Osteocyte (in vitro differentiated cells): ENCODE data around the gene RHEX. TPM values are rescaled to one million over a fixed set of nuclear protein-coding genes. Genes with fewer than 3 reads are reported as not detected.
A peak's percentile ranks its signal among the peaks of the same experiment; 100 is the strongest.

Experiments used
- DNase-seq: peaks from one replicate; pipeline ENCODE4 v3.0.0; 2021; ENCODE audit warnings: mixed read lengths; ENCODE audit not compliant: unreplicated experiment; ENCODE audit errors: extremely low spot score
- H3K27ac Mint-ChIP-seq: one replicate; pipeline ENCODE4 v1.8.0; 2021; ENCODE audit warnings: mild to moderate bottlenecking, mixed read lengths; ENCODE audit not compliant: unreplicated experiment
- H3K27me3 Mint-ChIP-seq: one replicate; pipeline ENCODE4 v1.8.0; 2021; ENCODE audit warnings: mixed read lengths; ENCODE audit not compliant: unreplicated experiment
- H3K36me3 Mint-ChIP-seq: one replicate; pipeline ENCODE4 v1.8.0; 2021; ENCODE audit warnings: mixed read lengths; ENCODE audit not compliant: unreplicated experiment
- H3K4me1 Mint-ChIP-seq: one replicate; pipeline ENCODE4 v1.8.0; 2021; ENCODE audit warnings: mixed read lengths; ENCODE audit not compliant: unreplicated experiment
- H3K4me3 Mint-ChIP-seq: one replicate; pipeline ENCODE4 v1.8.0; 2021; ENCODE audit warnings: mild to moderate bottlenecking, moderate library complexity, mixed read lengths; ENCODE audit not compliant: unreplicated experiment
- H3K9me3 Mint-ChIP-seq: one replicate; pipeline ENCODE4 v1.8.0; 2021; ENCODE audit warnings: mixed read lengths; ENCODE audit not compliant: unreplicated experiment
- total RNA-seq: library from RNA; stranded (reverse); gene quantifications from 2 replicates; pipeline ENCODE4 v1.2.1, GENCODE V29; 2021
- TF ChIP-seq, protein P1 (sequence below): fragments of 200-600 bp; sonication (generic); IDR thresholded peaks from 2 replicates; pipeline ENCODE4 v1.5.0; 2021; ENCODE audit warnings: antibody characterized with exemption, mild to moderate bottlenecking, moderate library complexity

RHEX gene
- total RNA-seq, 1 donor from 2014 or later, result not detected

DNA sequence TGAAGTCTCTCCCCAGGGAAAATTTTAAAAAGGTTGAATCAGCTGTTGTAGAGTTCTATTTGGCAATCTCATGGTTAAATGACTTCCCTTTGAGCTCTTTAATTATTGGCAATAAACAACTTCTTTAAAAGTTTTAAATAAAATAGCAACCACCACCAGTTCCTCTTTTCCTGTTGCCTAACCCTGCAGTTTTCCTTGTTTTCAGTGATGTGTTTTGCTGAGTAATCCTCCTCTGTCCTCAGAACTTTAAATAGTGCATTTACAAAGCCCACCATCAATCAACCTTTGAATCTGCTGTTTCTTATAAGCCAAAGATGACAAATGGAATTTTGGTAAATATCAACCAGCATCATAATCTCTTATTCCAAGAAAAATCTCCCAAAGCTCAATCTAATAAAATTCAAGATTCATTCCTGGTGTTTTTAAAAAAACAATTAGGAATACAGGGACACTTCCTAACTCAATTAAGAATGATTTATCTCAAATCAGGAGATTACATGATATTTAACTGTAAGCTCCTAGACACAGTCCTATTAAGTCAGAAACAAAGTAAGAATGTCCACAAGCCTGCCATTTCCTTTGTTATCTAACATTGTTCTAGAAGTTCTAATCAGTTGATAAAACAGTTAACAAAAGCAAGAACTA is 49.4 kb downstream of the RHEX start:
- H3K4me3 Mint-ChIP-seq, result no peak overlapping the region
- no peaks in the 10 kb centered on the region for H3K36me3 Mint-ChIP-seq
- peaks cover 51% of the 10 kb centered on the region for H3K27me3 Mint-ChIP-seq
- H3K27ac Mint-ChIP-seq, result no peak overlapping the region
- no peaks in the 10 kb centered on the region for H3K4me1 Mint-ChIP-seq
- no peak for DNase-seq
- TF ChIP-seq, protein P1, sequence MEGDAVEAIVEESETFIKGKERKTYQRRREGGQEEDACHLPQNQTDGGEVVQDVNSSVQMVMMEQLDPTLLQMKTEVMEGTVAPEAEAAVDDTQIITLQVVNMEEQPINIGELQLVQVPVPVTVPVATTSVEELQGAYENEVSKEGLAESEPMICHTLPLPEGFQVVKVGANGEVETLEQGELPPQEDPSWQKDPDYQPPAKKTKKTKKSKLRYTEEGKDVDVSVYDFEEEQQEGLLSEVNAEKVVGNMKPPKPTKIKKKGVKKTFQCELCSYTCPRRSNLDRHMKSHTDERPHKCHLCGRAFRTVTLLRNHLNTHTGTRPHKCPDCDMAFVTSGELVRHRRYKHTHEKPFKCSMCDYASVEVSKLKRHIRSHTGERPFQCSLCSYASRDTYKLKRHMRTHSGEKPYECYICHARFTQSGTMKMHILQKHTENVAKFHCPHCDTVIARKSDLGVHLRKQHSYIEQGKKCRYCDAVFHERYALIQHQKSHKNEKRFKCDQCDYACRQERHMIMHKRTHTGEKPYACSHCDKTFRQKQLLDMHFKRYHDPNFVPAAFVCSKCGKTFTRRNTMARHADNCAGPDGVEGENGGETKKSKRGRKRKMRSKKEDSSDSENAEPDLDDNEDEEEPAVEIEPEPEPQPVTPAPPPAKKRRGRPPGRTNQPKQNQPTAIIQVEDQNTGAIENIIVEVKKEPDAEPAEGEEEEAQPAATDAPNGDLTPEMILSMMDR, result no peak
- no peaks in the 10 kb centered on the region for H3K9me3 Mint-ChIP-seq

- no peak for DNase-seq
- Mint-ChIP-seq H3K27ac (no peak overlapping the region), H3K4me3 (no peak overlapping the region), H3K9me3 (no peaks in the 10 kb centered on the region), H3K27me3 (peaks cover 48% of the 10 kb centered on the region), H3K4me1 (no peaks in the 10 kb centered on the region), H3K36me3 (no peaks in the 10 kb centered on the region)
- TF ChIP-seq, protein P1, result no peak
These were observed 51.0 kb downstream of the RHEX start for GRCh38 chr1:206103979-206104378.

GRCh38 chr1:206105464-206105995 is 52.6 kb downstream of the RHEX start:
- H3K4me1 Mint-ChIP-seq, result no peaks in the 10 kb centered on the region
- H3K9me3 Mint-ChIP-seq, result no peaks in the 10 kb centered on the region
- H3K36me3 Mint-ChIP-seq, result no peaks in the 10 kb centered on the region
- peaks cover 41% of the 10 kb centered on the region for H3K27me3 Mint-ChIP-seq
- H3K27ac Mint-ChIP-seq, result no peak overlapping the region
- DNase-seq, result no peak
- TF ChIP-seq, protein P1, result no peak
- no peak overlapping the region for H3K4me3 Mint-ChIP-seq

DNA sequence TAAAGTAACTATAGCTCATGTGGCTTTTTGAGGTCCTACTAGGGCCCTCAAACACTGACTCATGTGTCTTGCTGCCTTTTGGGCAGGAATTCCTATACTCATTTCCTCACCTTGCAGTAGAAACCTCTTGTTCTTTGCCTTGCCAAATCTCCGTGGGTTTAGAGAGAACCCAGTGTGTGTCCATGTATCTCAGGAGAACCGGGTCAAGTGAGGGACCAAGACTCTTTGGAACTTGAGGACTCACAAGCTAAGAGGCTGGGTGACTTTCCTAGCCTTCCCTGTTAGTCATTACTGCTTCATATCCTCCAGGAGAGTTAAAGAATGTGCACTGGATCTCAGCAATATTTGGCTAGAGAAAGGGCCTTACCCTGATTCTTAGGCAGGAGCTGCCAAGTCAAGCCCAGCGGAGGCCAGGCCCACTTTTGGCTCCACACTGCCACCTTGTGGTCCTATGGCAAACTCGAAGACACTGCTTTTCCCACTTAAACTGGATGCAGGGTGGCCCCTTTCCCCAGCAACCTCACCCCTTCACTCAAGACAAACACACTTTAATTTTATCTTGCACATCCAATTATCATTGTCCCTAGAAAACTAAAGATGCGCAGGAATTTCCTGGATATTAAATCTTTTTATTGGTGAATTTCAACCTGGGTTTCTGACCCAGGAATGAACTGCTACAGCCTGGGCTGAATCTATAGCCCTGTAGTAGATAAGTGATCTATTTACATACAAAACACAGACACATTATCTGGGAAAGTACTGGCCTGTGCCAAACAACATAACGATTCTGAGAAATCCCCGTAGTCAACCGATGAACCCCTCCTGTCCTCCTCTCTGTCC is 53.6 kb downstream of the RHEX start:
- no peaks in the 10 kb centered on the region for H3K36me3 Mint-ChIP-seq
- peak; percentile 92 for DNase-seq
- TF ChIP-seq, protein P1, result peak; percentile 91
- H3K27me3 Mint-ChIP-seq, result peaks cover 33% of the 10 kb centered on the region
- no peaks in the 10 kb centered on the region for H3K4me1 Mint-ChIP-seq
- no peak overlapping the region for H3K27ac Mint-ChIP-seq
- no peaks in the 10 kb centered on the region for H3K9me3 Mint-ChIP-seq
- no peak overlapping the region for H3K4me3 Mint-ChIP-seq

DNA sequence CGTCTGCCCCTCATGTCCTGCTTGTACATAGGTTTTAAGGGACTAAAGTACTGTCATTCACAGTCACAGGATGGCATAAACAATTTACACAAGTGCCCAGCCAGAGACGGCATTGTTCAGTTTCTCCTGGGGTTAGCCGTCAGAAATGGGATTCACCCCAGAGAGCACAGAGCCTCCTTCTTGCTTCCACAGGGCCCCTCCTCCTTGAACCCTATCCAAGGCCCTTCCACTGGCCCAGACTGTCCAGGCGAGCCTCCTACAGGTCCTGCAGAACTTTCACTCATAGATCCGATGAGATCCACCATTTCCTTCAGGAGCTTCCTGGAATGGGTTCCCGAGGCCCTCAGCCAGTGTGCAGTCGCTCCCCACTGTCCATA is 54.2 kb downstream of the RHEX start:
- Mint-ChIP-seq H3K9me3 (no peaks in the 10 kb centered on the region), H3K27me3 (peaks cover 27% of the 10 kb centered on the region), H3K27ac (no peak overlapping the region), H3K4me1 (no peaks in the 10 kb centered on the region), H3K4me3 (no peak overlapping the region), H3K36me3 (no peaks in the 10 kb centered on the region)
- TF ChIP-seq, protein P1, result no peak
- DNase-seq, result peak; percentile 56
